Measurements from ENCODE around the gene DMD.
"Not testable (repeated sequence)": the region's sequence is repeated elsewhere in the genome, so short reads cannot be mapped to it uniquely, and the experiment has no call there.

DNA sequence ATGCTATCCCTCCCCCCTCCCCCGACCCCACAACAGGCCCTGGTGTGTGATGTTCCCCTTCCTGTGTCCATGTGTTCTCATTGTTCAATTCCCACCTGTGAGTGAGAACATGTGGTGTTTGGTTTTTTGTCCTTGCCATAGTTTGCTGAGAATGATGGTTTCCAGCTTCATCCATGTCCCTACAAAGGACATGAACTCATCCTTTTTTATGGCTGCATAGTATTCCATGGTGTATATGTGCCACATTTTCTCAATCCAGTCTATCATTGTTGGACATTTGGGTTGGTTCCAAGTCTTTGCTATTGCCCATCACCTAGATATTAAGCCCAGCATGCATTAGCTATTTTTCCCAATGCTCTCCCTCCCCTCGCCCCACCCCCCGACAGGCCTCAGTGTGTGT lies 1627.5 kb downstream of the DMD start:
- TF ChIP-seq DMTF1 (CRISPR knock-in tag; IDR thresholded peaks at IDR 0.05); POLR2AphosphoS5 (IDR thresholded peaks at IDR 0.05; ENCODE audit: low read depth, low read length); USF2 (IDR thresholded peaks at IDR 0.05; ENCODE audit: low read depth, low read length); USF2 (CRISPR knock-in tag; IDR thresholded peaks at IDR 0.05; ENCODE audit: borderline replicate concordance); SIN3A (IDR thresholded peaks at IDR 0.05; ENCODE audit: borderline replicate concordance, low read depth, low read length); EP300 (IDR thresholded peaks at IDR 0.05; ENCODE audit: low read depth in 2 of 2, low read length in 2 of 2); EP300 (CRISPR knock-in tag; IDR thresholded peaks at IDR 0.05; ENCODE audit: borderline replicate concordance); MAZ (IDR thresholded peaks at IDR 0.05; ENCODE audit: borderline replicate concordance, low read depth, low read length); MAZ (CRISPR knock-in tag; IDR thresholded peaks at IDR 0.05; ENCODE audit: low read depth); EZH2 (conservative IDR thresholded peaks at IDR 0.05; ENCODE audit: low read depth, low read length); MXI1 (IDR thresholded peaks at IDR 0.05; ENCODE audit: borderline replicate concordance, low read depth, low read length); ZNF317 (CRISPR knock-in tag; IDR thresholded peaks at IDR 0.05); SP2 (CRISPR knock-in tag; IDR thresholded peaks at IDR 0.05); POLR2A (IDR thresholded peaks at IDR 0.05; ENCODE audit: insufficient read depth in 1 of 2, low read depth in 2 of 2, low read length in 2 of 2): not testable (repeated sequence)
- TF ChIP-seq, protein P1, sequence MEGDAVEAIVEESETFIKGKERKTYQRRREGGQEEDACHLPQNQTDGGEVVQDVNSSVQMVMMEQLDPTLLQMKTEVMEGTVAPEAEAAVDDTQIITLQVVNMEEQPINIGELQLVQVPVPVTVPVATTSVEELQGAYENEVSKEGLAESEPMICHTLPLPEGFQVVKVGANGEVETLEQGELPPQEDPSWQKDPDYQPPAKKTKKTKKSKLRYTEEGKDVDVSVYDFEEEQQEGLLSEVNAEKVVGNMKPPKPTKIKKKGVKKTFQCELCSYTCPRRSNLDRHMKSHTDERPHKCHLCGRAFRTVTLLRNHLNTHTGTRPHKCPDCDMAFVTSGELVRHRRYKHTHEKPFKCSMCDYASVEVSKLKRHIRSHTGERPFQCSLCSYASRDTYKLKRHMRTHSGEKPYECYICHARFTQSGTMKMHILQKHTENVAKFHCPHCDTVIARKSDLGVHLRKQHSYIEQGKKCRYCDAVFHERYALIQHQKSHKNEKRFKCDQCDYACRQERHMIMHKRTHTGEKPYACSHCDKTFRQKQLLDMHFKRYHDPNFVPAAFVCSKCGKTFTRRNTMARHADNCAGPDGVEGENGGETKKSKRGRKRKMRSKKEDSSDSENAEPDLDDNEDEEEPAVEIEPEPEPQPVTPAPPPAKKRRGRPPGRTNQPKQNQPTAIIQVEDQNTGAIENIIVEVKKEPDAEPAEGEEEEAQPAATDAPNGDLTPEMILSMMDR (CRISPR knock-in tag; IDR thresholded peaks at IDR 0.05) = not testable (repeated sequence)
- TF ChIP-seq, protein P2, sequence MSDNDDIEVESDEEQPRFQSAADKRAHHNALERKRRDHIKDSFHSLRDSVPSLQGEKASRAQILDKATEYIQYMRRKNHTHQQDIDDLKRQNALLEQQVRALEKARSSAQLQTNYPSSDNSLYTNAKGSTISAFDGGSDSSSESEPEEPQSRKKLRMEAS (IDR thresholded peaks at IDR 0.05) = not testable (repeated sequence)
- TF ChIP-seq, protein P3, sequence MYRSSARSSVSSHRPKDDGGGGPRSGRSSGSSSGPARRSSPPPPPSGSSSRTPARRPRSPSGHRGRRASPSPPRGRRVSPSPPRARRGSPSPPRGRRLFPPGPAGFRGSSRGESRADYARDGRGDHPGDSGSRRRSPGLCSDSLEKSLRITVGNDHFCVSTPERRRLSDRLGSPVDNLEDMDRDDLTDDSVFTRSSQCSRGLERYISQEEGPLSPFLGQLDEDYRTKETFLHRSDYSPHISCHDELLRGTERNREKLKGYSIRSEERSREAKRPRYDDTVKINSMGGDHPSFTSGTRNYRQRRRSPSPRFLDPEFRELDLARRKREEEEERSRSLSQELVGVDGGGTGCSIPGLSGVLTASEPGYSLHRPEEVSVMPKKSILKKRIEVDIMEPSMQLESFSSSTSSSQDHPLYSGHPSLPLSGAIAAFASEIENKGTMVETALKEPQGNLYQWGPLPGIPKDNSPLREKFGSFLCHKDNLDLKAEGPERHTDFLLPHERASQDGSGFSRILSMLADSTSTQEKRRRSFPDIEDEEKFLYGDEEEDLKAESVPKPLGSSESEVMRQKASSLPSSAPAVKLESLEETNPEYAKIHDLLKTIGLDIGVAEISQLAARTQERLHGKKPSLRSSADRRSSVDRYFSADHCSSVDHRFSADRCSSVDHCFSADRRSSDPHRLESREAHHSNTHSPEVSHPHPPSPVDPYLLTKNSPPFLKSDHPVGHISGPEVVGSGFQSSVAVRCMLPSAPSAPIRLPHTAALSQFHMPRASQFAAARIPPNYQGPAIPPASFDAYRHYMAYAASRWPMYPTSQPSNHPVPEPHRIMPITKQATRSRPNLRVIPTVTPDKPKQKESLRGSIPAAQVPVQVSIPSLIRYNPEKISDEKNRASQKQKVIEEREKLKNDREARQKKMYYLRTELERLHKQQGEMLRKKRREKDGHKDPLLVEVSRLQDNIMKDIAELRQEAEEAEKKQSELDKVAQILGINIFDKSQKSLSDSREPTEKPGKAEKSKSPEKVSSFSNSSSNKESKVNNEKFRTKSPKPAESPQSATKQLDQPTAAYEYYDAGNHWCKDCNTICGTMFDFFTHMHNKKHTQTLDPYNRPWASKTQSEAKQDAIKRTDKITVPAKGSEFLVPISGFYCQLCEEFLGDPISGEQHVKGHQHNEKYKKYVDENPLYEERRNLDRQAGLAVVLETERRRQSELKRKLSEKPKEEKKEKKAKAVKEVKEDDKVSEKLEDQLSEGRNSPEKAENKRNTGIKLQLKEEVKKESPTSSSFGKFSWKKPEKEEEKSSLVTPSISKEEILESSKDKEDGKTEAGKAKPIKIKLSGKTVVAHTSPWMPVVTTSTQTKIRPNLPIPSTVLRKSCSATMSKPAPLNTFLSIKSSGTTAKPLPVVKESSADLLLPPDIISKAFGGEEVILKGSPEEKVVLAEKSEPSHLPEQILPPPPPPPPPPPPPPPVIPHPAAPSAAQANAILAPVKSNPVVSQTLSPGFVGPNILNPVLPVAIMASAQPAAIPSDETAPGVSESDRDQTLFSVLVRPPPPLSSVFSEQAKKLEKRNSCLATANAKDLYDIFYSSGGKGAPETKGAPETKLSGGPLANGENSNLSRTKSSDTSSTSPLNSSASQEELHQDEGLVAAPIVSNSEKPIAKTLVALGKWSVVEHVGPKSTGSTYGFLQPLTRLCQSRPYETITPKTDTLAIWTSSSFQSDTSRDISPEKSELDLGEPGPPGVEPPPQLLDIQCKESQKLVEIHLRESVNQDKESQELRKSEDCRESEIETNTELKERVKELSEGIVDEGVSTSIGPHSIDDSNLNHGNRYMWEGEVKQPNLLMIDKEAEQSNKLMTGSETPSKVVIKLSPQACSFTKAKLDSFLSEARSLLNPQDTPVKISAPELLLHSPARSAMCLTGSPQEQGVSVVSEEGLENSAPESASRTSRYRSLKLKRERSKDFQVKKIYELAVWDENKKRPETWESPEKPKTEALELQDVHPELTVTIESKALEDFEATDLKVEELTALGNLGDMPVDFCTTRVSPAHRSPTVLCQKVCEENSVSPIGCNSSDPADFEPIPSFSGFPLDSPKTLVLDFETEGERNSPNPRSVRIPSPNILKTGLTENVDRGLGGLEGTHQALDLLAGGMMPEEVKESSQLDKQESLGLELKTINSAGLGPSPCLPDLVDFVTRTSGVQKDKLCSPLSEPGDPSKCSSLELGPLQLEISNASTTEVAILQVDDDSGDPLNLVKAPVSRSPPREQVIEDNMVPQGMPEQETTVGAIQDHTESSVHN (CRISPR knock-in tag; IDR thresholded peaks at IDR 0.05) = not testable (repeated sequence)

All from HepG2 (cell line).